GM10266 (cell line): Measurements from ENCODE around the gene SMIM35.

ENCODE experiments used
- DNase-seq: peaks from one replicate; pipeline ENCODE4 v3.0.0; 2012; ENCODE audit errors: extremely low spot score
- TF ChIP-seq, protein P1 (sequence below): IDR thresholded peaks from 2 replicates; pipeline ENCODE4 v1.5.1; 2012; ENCODE audit warnings: mild to moderate bottlenecking, low read depth; ENCODE audit not compliant: control insufficient read depth, insufficient read depth; ENCODE audit errors: missing control alignments

Gene SMIM35

GRCh38 chr11:118061586-118062125, 25.1 kb downstream of the SMIM35 start:
- TF ChIP-seq, protein P1, sequence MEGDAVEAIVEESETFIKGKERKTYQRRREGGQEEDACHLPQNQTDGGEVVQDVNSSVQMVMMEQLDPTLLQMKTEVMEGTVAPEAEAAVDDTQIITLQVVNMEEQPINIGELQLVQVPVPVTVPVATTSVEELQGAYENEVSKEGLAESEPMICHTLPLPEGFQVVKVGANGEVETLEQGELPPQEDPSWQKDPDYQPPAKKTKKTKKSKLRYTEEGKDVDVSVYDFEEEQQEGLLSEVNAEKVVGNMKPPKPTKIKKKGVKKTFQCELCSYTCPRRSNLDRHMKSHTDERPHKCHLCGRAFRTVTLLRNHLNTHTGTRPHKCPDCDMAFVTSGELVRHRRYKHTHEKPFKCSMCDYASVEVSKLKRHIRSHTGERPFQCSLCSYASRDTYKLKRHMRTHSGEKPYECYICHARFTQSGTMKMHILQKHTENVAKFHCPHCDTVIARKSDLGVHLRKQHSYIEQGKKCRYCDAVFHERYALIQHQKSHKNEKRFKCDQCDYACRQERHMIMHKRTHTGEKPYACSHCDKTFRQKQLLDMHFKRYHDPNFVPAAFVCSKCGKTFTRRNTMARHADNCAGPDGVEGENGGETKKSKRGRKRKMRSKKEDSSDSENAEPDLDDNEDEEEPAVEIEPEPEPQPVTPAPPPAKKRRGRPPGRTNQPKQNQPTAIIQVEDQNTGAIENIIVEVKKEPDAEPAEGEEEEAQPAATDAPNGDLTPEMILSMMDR: no peak
- no peak for DNase-seq

GRCh38 chr11:118060869-118061268, 25.9 kb downstream of the SMIM35 start:
- DNase-seq: no peak
- TF ChIP-seq, protein P1: no peak

GRCh38 chr11:118060081-118060661, 26.6 kb downstream of the SMIM35 start:
- DNase-seq: no peak
- TF ChIP-seq, protein P1: no peak

- no peak for DNase-seq
- TF ChIP-seq, protein P1: no peak
Observed at GRCh38 chr11:118059246-118059940, 27.4 kb downstream of the SMIM35 start.

GRCh38 chr11:118058311-118059245, 28.2 kb downstream of the SMIM35 start:
- TF ChIP-seq, protein P1: no peak
- DNase-seq: no peak

DNA sequence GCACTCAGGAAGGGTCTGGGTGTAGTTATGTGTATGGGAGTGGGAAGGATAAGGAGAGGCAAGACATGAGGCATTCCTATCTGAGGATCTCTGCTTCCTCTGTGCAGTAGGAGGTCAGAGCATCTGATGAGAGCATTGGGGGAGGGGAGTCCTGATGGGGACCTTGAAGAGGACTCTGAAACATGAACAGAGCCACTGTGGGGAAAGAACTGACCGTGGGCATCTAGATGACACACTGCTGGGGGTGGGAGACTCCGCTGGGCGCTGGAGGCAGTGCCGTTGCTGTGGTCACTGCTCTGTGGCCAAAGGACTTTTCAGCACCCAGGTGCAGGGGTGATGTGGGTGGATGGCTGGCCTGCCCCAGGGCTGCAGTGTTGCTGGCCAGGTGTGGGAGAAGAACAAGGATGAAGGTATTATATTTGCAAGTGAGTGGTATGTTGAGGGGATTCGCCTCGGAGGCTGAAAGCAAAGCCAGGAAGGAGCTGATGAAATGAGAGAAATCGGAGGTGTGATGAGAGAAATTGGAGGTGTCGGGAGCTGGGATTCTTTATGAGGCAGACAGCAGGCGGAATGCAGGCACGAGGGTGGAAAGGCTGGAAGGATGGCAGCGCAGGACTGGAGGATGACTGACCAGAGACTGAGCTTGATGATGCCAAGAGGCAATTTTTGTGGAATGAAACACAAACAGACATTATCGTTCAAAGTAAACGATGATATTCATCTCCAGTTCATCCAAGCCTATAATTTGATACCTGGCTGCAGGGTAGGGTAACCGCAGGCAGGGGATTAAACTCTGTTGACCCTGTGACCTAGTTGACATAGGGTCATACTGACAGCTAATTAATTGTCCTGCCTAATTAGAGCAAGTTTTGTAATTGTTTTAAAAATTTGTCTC, 29.3 kb downstream of the SMIM35 start:
- TF ChIP-seq, protein P1: no peak
- no peak for DNase-seq
